Heart left ventricle (tissue), 13 donors: Measurements from ENCODE around the gene CISH.

Experiments used
- POLR2A ChIP-seq, 2 donors: fragments of 450-650 bp; IDR thresholded peaks; one replicate each; pipeline ENCODE4 v1.6.1; 2017; ENCODE audit warnings: antibody characterized with exemption in 2 of 2, mild to moderate bottlenecking in 2 of 2, moderate library complexity in 2 of 2
- TF ChIP-seq, protein P1 (sequence below), 12 donors: fragments of 200-600 bp; sonication (generic) in 4 of 12; IDR thresholded peaks; one replicate each; pipeline versions ENCODE4 v1.5.0 to v1.8.0; 2018 to 2022; ENCODE audit warnings: antibody characterized with exemption in 12 of 12, mild to moderate bottlenecking in 5 of 12
- donor health status: ischemic (EF 13 %, LVEDD 7.1; RV severe dilation, severe dysfunction).
- donor health status: DM: no; HTN: yes; CAD: no.
- donor health status: DM: no; HTN: no; CAD: no.
- donor health status: ischemic (EF 25% LVEDD 6.9; RV normal size, moderate dysfunction).
- donor health status: ischemic (EF 25% LVEDD 5.7; RV mildly dilated, moderate dysfunction).
- donor health status: ischemic (EF 35%, LVEDD 5.7; RV mildly dilated, moderate dysfunction).
- donor health status: nonischemic (EF 11% LVEDD 7.7; RV severe dilation, severe dysfunction).
- donor health status: DM: yes; HTN: yes; CAD: no.
- donor health status: PGD.
- donor health status: ischemic (EF 29% LVEDD 5.4; RV normal size, mild dysfunction).
- donor health status: nonischemic (EF 23%, LVEDD 6.1; RV moderate dilation, normal function).

DNA sequence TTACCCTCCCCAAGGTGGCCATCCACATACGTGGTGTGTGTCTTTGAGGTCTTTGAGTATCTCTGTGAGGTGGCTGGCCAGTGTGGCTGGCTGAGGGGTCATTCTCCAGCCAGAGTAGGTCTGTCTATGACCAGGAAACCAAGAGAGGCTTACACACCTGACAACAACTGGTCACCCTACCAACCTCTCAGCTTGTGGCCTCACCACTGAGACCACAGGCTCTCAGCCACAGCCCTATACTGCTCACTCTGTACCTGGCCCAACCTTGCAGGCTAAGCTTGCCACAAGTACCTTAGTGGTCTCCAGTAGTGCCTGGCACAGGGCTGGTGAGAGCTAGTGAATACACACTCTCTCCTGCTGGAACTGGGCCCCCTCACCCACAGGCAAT lies 37.1 kb downstream of the CISH start:
- TF ChIP-seq, protein P1, sequence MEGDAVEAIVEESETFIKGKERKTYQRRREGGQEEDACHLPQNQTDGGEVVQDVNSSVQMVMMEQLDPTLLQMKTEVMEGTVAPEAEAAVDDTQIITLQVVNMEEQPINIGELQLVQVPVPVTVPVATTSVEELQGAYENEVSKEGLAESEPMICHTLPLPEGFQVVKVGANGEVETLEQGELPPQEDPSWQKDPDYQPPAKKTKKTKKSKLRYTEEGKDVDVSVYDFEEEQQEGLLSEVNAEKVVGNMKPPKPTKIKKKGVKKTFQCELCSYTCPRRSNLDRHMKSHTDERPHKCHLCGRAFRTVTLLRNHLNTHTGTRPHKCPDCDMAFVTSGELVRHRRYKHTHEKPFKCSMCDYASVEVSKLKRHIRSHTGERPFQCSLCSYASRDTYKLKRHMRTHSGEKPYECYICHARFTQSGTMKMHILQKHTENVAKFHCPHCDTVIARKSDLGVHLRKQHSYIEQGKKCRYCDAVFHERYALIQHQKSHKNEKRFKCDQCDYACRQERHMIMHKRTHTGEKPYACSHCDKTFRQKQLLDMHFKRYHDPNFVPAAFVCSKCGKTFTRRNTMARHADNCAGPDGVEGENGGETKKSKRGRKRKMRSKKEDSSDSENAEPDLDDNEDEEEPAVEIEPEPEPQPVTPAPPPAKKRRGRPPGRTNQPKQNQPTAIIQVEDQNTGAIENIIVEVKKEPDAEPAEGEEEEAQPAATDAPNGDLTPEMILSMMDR (IDR thresholded peaks at IDR 0.05): no peak
- TF ChIP-seq POLR2A (IDR thresholded peaks at IDR 0.05): no peak
